ENCODE data around the gene ZNF830. TPM values are rescaled to one million over a fixed set of nuclear protein-coding genes. Genes with fewer than 3 reads are reported as not detected.

Gene ZNF830
- total RNA-seq, 1 donor from 2014 or later = 18.5 TPM

- TF ChIP-seq CTCF (IDR thresholded peaks at IDR 0.05; ENCODE audit: unreplicated experiment) = no peak
- H3K4me3 Mint-ChIP-seq (ENCODE audit: unreplicated experiment) = no peak overlapping the region
- no peak overlapping the region for H3K27ac Mint-ChIP-seq (ENCODE audit: unreplicated experiment)
- H3K36me3 Mint-ChIP-seq (ENCODE audit: low read depth, unreplicated experiment) = peaks cover 46% of the 10 kb centered on the region
- H3K9me3 Mint-ChIP-seq (ENCODE audit: unreplicated experiment) = no peaks in the 10 kb centered on the region
- H3K4me1 Mint-ChIP-seq (ENCODE audit: unreplicated experiment) = peaks cover 17% of the 10 kb centered on the region
- DNase-seq (ENCODE audit: low spot score) = no peak
- H3K27me3 Mint-ChIP-seq (ENCODE audit: unreplicated experiment) = peaks cover 3% of the 10 kb centered on the region
Observed at GRCh38 chr17:34990921-34991365, 29.6 kb downstream of the ZNF830 start.

GRCh38 chr17:34991606-34992005 lies 30.3 kb downstream of the ZNF830 start:
- TF ChIP-seq CTCF (IDR thresholded peaks at IDR 0.05; ENCODE audit: unreplicated experiment) = no peak
- Mint-ChIP-seq H3K36me3 (ENCODE audit: low read depth, unreplicated experiment) (peaks cover 45% of the 10 kb centered on the region), H3K27me3 (ENCODE audit: unreplicated experiment) (peaks cover 3% of the 10 kb centered on the region), H3K27ac (ENCODE audit: unreplicated experiment) (no peak overlapping the region), H3K4me1 (ENCODE audit: unreplicated experiment) (peaks cover 17% of the 10 kb centered on the region), H3K9me3 (ENCODE audit: unreplicated experiment) (no peaks in the 10 kb centered on the region), H3K4me3 (ENCODE audit: unreplicated experiment) (no peak overlapping the region)
- DNase-seq (ENCODE audit: low spot score) = no peak

GRCh38 chr17:34993031-34993430 lies 31.7 kb downstream of the ZNF830 start:
- Mint-ChIP-seq H3K36me3 (ENCODE audit: low read depth, unreplicated experiment) (peaks cover 38% of the 10 kb centered on the region), H3K4me1 (ENCODE audit: unreplicated experiment) (peaks cover 16% of the 10 kb centered on the region), H3K9me3 (ENCODE audit: unreplicated experiment) (no peaks in the 10 kb centered on the region), H3K4me3 (ENCODE audit: unreplicated experiment) (no peak overlapping the region), H3K27ac (ENCODE audit: unreplicated experiment) (no peak overlapping the region), H3K27me3 (ENCODE audit: unreplicated experiment) (peaks cover 3% of the 10 kb centered on the region)
- DNase-seq (ENCODE audit: low spot score) = no peak
- no peak for TF ChIP-seq CTCF (IDR thresholded peaks at IDR 0.05; ENCODE audit: unreplicated experiment)

- DNase-seq (ENCODE audit: low spot score) = no peak
- no peak for TF ChIP-seq CTCF (IDR thresholded peaks at IDR 0.05; ENCODE audit: unreplicated experiment)
- Mint-ChIP-seq H3K27me3 (ENCODE audit: unreplicated experiment) (peaks cover 1% of the 10 kb centered on the region), H3K27ac (ENCODE audit: unreplicated experiment) (no peak overlapping the region), H3K4me1 (ENCODE audit: unreplicated experiment) (no peaks in the 10 kb centered on the region), H3K36me3 (ENCODE audit: low read depth, unreplicated experiment) (peaks cover 37% of the 10 kb centered on the region), H3K9me3 (ENCODE audit: unreplicated experiment) (no peaks in the 10 kb centered on the region), H3K4me3 (ENCODE audit: unreplicated experiment) (no peak overlapping the region)
Observed at GRCh38 chr17:34996422-34997285, 35.3 kb downstream of the ZNF830 start.

- no peak for DNase-seq (ENCODE audit: low spot score)
- Mint-ChIP-seq H3K27ac (ENCODE audit: unreplicated experiment) (no peak overlapping the region), H3K36me3 (ENCODE audit: low read depth, unreplicated experiment) (peaks cover 36% of the 10 kb centered on the region), H3K9me3 (ENCODE audit: unreplicated experiment) (no peaks in the 10 kb centered on the region), H3K4me1 (ENCODE audit: unreplicated experiment) (no peaks in the 10 kb centered on the region), H3K4me3 (ENCODE audit: unreplicated experiment) (no peak overlapping the region), H3K27me3 (ENCODE audit: unreplicated experiment) (peaks cover 1% of the 10 kb centered on the region)
- no peak for TF ChIP-seq CTCF (IDR thresholded peaks at IDR 0.05; ENCODE audit: unreplicated experiment)
Observed at GRCh38 chr17:34997355-34997862, 36.1 kb downstream of the ZNF830 start.
